H1 (cell line): Measurements from ENCODE around the gene TRABD. TPM values are rescaled to one million over a fixed set of nuclear protein-coding genes. Genes with fewer than 3 reads are reported as not detected.
"Not testable (repeated sequence)": the region's sequence is repeated elsewhere in the genome, so short reads cannot be mapped to it uniquely, and the experiment has no call there.

Source experiments
- CTCF ChIA-PET: fragments of 300-600 bp; sonication (Branson Sonifier 250); formaldehyde crosslinking; loops from one replicate; lab custom pipeline; 2021; ENCODE audit not compliant: partially characterized antibody; lab: Charles Lee
- POLR2A ChIA-PET: fragments of 300-600 bp; sonication (Branson Sonifier 250); formaldehyde crosslinking; loops from one replicate; lab custom pipeline; 2021; ENCODE audit warnings: inconsistent platforms; ENCODE audit not compliant: partially characterized antibody; lab: Charles Lee
- DNase-seq, 2 experiments: peaks; one replicate each; pipeline versions ENCODE4 v3.0.0 to v3.0.0-alpha.2; 2010 to 2022; ENCODE audit warnings: low spot score in 2 of 2, low read depth in 1 of 2, mixed read lengths in 1 of 2
- FAIRE-seq: peaks from 2 replicates; lab custom pipeline; 2011; peaks lifted over from hg19 to GRCh38; lab: Jason Lieb, UNC
- H2AFZ ChIP-seq: 2 replicates; pipeline ENCODE4 v1.8.1; 2012; ENCODE audit warnings: low read length, inconsistent platforms
- H2AK5ac ChIP-seq: 2 replicates; pipeline ENCODE4 v1.6.1; 2013; ENCODE audit warnings: low read depth, low read length
- H2BK120ac ChIP-seq: replicated peaks from 2 replicates; pipeline ENCODE3; 2013; ENCODE audit warnings: low read depth, low read length, inconsistent platforms
- H2BK12ac ChIP-seq: 2 replicates; pipeline ENCODE4 v1.6.1; 2013; ENCODE audit warnings: low read depth, low read length
- H2BK15ac ChIP-seq: 2 replicates; pipeline ENCODE4 v1.6.1; 2013; ENCODE audit warnings: low read length
- H2BK20ac ChIP-seq: 2 replicates; pipeline ENCODE4 v1.6.1; 2013; ENCODE audit warnings: low read length
- H2BK5ac ChIP-seq: 2 replicates; pipeline ENCODE4 v1.6.1; 2013; ENCODE audit warnings: low read depth, low read length
- H3K14ac ChIP-seq: 2 replicates; pipeline ENCODE4 v1.6.1; 2013; ENCODE audit warnings: inconsistent platforms; ENCODE audit not compliant: insufficient read length
- H3K18ac ChIP-seq: 2 replicates; pipeline ENCODE4 v1.6.1; 2013; ENCODE audit warnings: low read length; ENCODE audit errors: extremely low read depth
- H3K23ac ChIP-seq: 2 replicates; pipeline ENCODE4 v1.6.1; 2013; ENCODE audit warnings: inconsistent platforms; ENCODE audit not compliant: insufficient read length
- H3K23me2 ChIP-seq: 2 replicates; pipeline ENCODE4 v1.6.1; 2013; ENCODE audit warnings: low read depth, low read length
- H3K27ac ChIP-seq: 2 replicates; pipeline ENCODE4 v1.6.1; 2011; ENCODE audit warnings: low read depth, low read length, inconsistent platforms
- H3K27me3 ChIP-seq, 4 experiments: replicated peaks in 1 of 4; 1 replicate in 1 of 4; 2 replicates in 3 of 4; pipeline versions ENCODE4 v1.6.1 to v1.8.1; 2011 to 2013; ENCODE audit warnings: low read length in 3 of 4, mild to moderate bottlenecking in 3 of 4, inconsistent platforms in 2 of 4, mixed read lengths in 2 of 4, moderate library complexity in 1 of 4; ENCODE audit not compliant: control insufficient read depth in 3 of 4, insufficient read depth in 3 of 4; ENCODE audit errors: extremely low read depth in 1 of 4
- H3K36me3 ChIP-seq, 4 experiments: 2 replicates each; pipeline versions ENCODE4 v1.6.1 to v1.8.1; 2011 to 2013; ENCODE audit warnings: mild to moderate bottlenecking in 4 of 4, low read length in 3 of 4, moderate library complexity in 2 of 4, control low read depth in 1 of 4, inconsistent platforms in 1 of 4; ENCODE audit not compliant: insufficient read depth in 4 of 4, control insufficient read depth in 2 of 4
- H3K4ac ChIP-seq: replicated peaks from 2 replicates; pipeline ENCODE3; 2013; ENCODE audit warnings: low read length, low read depth, mixed read lengths, inconsistent platforms; ENCODE audit not compliant: insufficient read length
- H3K4me1 ChIP-seq, 4 experiments: replicated peaks in 1 of 4; 1 replicate in 1 of 4; 2 replicates in 3 of 4; pipeline versions ENCODE4 v1.6.1 to v1.8.1; 2011 to 2013; ENCODE audit warnings: low read length in 3 of 4, inconsistent platforms in 2 of 4, mixed read lengths in 1 of 4; ENCODE audit not compliant: insufficient read depth in 4 of 4, control insufficient read depth in 3 of 4
- H3K4me2 ChIP-seq, 2 experiments: 2 replicates each; pipeline versions ENCODE4 v1.6.1 to v1.8.1; 2011 to 2013; ENCODE audit warnings: low read depth in 2 of 2, low read length in 2 of 2, control low read depth in 1 of 2, inconsistent platforms in 1 of 2, mild to moderate bottlenecking in 1 of 2; ENCODE audit not compliant: insufficient read depth in 1 of 2
- H3K4me3 ChIP-seq, 4 experiments: fragments of 200-600, 300-600 bp in 1 of 4; sonication (generic), shearing (Covaris generic), sonication (Bioruptor Twin) in 1 of 4; 2 replicates each; pipeline versions ENCODE4 v1.5.1 to v1.8.1; 2011 to 2016; ENCODE audit warnings: low read length in 4 of 4, low read depth in 3 of 4, control low read depth in 2 of 4, inconsistent platforms in 2 of 4, mild to moderate bottlenecking in 2 of 4, mixed read lengths in 1 of 4, moderate library complexity in 1 of 4; ENCODE audit not compliant: insufficient read depth in 2 of 4; ENCODE audit errors: extremely low read depth in 1 of 4
- H3K56ac ChIP-seq: replicated peaks from 2 replicates; pipeline ENCODE3; 2013; ENCODE audit warnings: low read depth, mild to moderate bottlenecking, mixed read lengths, low read length, inconsistent platforms; ENCODE audit not compliant: insufficient read length
- H3K79me1 ChIP-seq: 2 replicates; pipeline ENCODE4 v1.6.1; 2013; ENCODE audit warnings: low read depth, low read length, control low read depth
- H3K79me2 ChIP-seq, 2 experiments: 2 replicates each; pipeline versions ENCODE4 v1.6.1 to v1.8.1; 2012 to 2013; ENCODE audit warnings: low read length in 2 of 2, mild to moderate bottlenecking in 2 of 2, inconsistent platforms in 1 of 2; ENCODE audit not compliant: insufficient read depth in 2 of 2, control insufficient read depth in 1 of 2
- H3K9ac ChIP-seq, 4 experiments: replicated peaks in 1 of 4; 1 replicate in 1 of 4; 2 replicates in 3 of 4; pipeline versions ENCODE4 v1.6.1 to v1.8.1; 2011 to 2013; ENCODE audit warnings: low read depth in 3 of 4, low read length in 3 of 4, control low read depth in 2 of 4, mild to moderate bottlenecking in 2 of 4, moderate library complexity in 2 of 4, inconsistent platforms in 1 of 4; ENCODE audit errors: extremely low read depth in 1 of 4
- H3K9me3 ChIP-seq, 2 experiments: 2 replicates each; pipeline versions ENCODE4 v1.6.1 to v1.8.1; 2012 to 2013; ENCODE audit warnings: mild to moderate bottlenecking in 2 of 2, moderate library complexity in 2 of 2, control low read depth in 1 of 2, inconsistent platforms in 1 of 2, low read depth in 1 of 2, low read length in 1 of 2, mixed read lengths in 1 of 2; ENCODE audit not compliant: insufficient read depth in 2 of 2
- H4K20me1 ChIP-seq, 2 experiments: replicated peaks in 1 of 2; 2 replicates each; pipeline versions ENCODE3 to v1.8.1; 2011 to 2013; ENCODE audit warnings: inconsistent platforms in 2 of 2, low read length in 2 of 2, mild to moderate bottlenecking in 1 of 2; ENCODE audit not compliant: insufficient read depth in 2 of 2, control insufficient read depth in 1 of 2
- H4K5ac ChIP-seq: 2 replicates; pipeline ENCODE4 v1.6.1; 2013; ENCODE audit warnings: low read length, low read depth, mixed read lengths, inconsistent platforms; ENCODE audit not compliant: insufficient read length
- H4K8ac ChIP-seq: 2 replicates; pipeline ENCODE4 v1.8.0; 2013; ENCODE audit warnings: mild to moderate bottlenecking, moderate library complexity, low read length, inconsistent platforms; ENCODE audit not compliant: insufficient read depth; ENCODE audit errors: extremely low read depth
- H4K91ac ChIP-seq: replicated peaks from 2 replicates; pipeline ENCODE3; 2013; ENCODE audit warnings: low read length, mixed read lengths, inconsistent platforms; ENCODE audit not compliant: insufficient read length
- CTCF ChIP-seq, 3 experiments: IDR thresholded peaks; 1 replicate in 2 of 3; 2 replicates in 1 of 3; pipeline versions ENCODE4 v1.5.1 to v1.6.1; 2011; ENCODE audit warnings: low read length in 3 of 3, mild to moderate bottlenecking in 3 of 3, inconsistent platforms in 2 of 3, low read depth in 1 of 3, moderate library complexity in 1 of 3; ENCODE audit not compliant: insufficient read depth in 1 of 3; ENCODE audit errors: control extremely low read depth in 1 of 3
- WGBS, 2 experiments: shearing (Covaris generic) in 1 of 2; methylation state at CpG; one replicate each; pipeline versions ENCODE4 v1.1.6 to v1.1.7; 2013 to 2015; ENCODE audit warnings: low lambda C conversion rate in 2 of 2, mixed read lengths in 2 of 2, inconsistent platforms in 1 of 2, low coverage in 1 of 2, missing lambda C conversion rate in 1 of 2; ENCODE audit not compliant: insufficient replicate concordance in 2 of 2, insufficient coverage in 1 of 2, insufficient read length in 1 of 2; ENCODE audit errors: extremely low coverage in 1 of 2, missing lambda C conversion rate in 1 of 2; 5-methylcytosine and 5-hydroxymethylcytosine counted together
- polyA plus RNA-seq, 7 experiments: library from polyadenylated mRNA; depleted of rRNA in 3 of 7; stranded (reverse) in 5 of 7; unstranded in 2 of 7; fragments of >200 nt in 5 of 7; fragments of 200-250 nt in 2 of 7; gene quantifications; 1 replicate in 5 of 7; 2 replicates in 1 of 7; 4 replicates in 1 of 7; pipeline versions ENCODE4 v1.2.1 to v1.2.3, GENCODE V29; 2011 to 2013; ENCODE audit warnings: missing spikeins in 2 of 7, mixed read lengths in 2 of 7
- total RNA-seq: library from RNA; stranded (reverse); fragmentation: NEBNext Ultra II Directional; extraction: Animal tissue kit (Norgen Biotek cat#: 25700); gene quantifications from 2 replicates; pipeline ENCODE4 v1.2.1, GENCODE V29; 2021

Gene TRABD
- total and polyA plus RNA-seq, 2 of the 8 experiments (the other 6 are each of a cell fraction or from before 2014, with no cell fraction given) = 44.2 to 57.5 TPM

GRCh38 chr22:50136581-50137015 lies 49.1 kb upstream of the TRABD start (continued):
- TF ChIP-seq CTCF (IDR thresholded peaks at IDR 0.05; ENCODE audit: control extremely low read depth in 1 of 3, insufficient read depth in 1 of 3, low read depth in 1 of 3, low read length in 3 of 3) = no peak

GRCh38 chr22:50137277-50137676 lies 48.4 kb upstream of the TRABD start:
- H2BK20ac ChIP-seq, H3K9ac ChIP-seq, H3K18ac ChIP-seq, H3K4me2 ChIP-seq, FAIRE-seq, H4K20me1 ChIP-seq, H2BK15ac ChIP-seq, H3K23ac ChIP-seq, H3K27me3 ChIP-seq, H2BK12ac ChIP-seq, H2AFZ ChIP-seq, H3K4ac ChIP-seq, H3K23me2 ChIP-seq, H2AK5ac ChIP-seq, H3K56ac ChIP-seq, H4K8ac ChIP-seq, H3K14ac ChIP-seq, H3K36me3 ChIP-seq, H4K91ac ChIP-seq, POLR2A ChIA-PET, H2BK5ac ChIP-seq, H3K4me1 ChIP-seq, DNase-seq, H3K4me3 ChIP-seq, H3K79me1 ChIP-seq, H2BK120ac ChIP-seq, H3K9me3 ChIP-seq, H3K27ac ChIP-seq, H4K5ac ChIP-seq, H3K79me2 ChIP-seq: not testable (repeated sequence)
- 94% methylated on average over 9 of the region's 9 CpGs; no CpG with 5 or more reads in 1 of the 2 experiments for WGBS, 2 experiments
- CTCF ChIA-PET = interaction anchor here (1.0 to 1.4 kb wide), 2 partner anchors 11 to 13 kb away, joined by 3 to 5 read pairs; no protein-coding TSS in a partner anchor
